Stimulated activated CD4-positive, alpha-beta T cell treated with anti-CD3 and anti-CD28 coated beads, Interleukin-4, amount 100 ng/mL, for 4 hours (primary cell): ENCODE measurements around the gene MSI2.

Experiments
- DNase-seq, 2 experiments: peaks; one replicate each; pipeline ENCODE4 v3.0.0-alpha.2; 2020

The MSI2 gene

GRCh38 chr17:57515662-57516211 lies 259.4 kb downstream of the MSI2 start:
- DNase-seq, result no peak

GRCh38 chr17:57516290-57517230 lies 260.2 kb downstream of the MSI2 start:
- no peak for DNase-seq

- DNase-seq, result no peak
Observed at GRCh38 chr17:57517273-57517631, 260.9 kb downstream of the MSI2 start.

- DNase-seq, result no peak
Observed at GRCh38 chr17:57517632-57518456, 261.5 kb downstream of the MSI2 start.

GRCh38 chr17:57518587-57519581 lies 262.6 kb downstream of the MSI2 start:
- DNase-seq, result no peak

- no peak for DNase-seq
Observed at GRCh38 chr17:57519800-57520199, 263.5 kb downstream of the MSI2 start.

- no peak for DNase-seq
Observed at GRCh38 chr17:57521606-57522005, 265.3 kb downstream of the MSI2 start.

- DNase-seq, result no peak
Observed at GRCh38 chr17:57522042-57523005, 266.0 kb downstream of the MSI2 start.

- DNase-seq, result no peak
Observed at GRCh38 chr17:57523926-57524632, 267.8 kb downstream of the MSI2 start.

- no peak for DNase-seq
Observed at GRCh38 chr17:57524839-57525568, 268.7 kb downstream of the MSI2 start.

GRCh38 chr17:57527221-57528057 lies 271.1 kb downstream of the MSI2 start:
- no peak for DNase-seq

GRCh38 chr17:57528058-57528451 lies 271.7 kb downstream of the MSI2 start:
- no peak for DNase-seq

GRCh38 chr17:57530026-57530425 lies 273.7 kb downstream of the MSI2 start:
- DNase-seq, result no peak

GRCh38 chr17:57530508-57530907 lies 274.2 kb downstream of the MSI2 start:
- DNase-seq, result no peak

- no peak for DNase-seq
Observed at GRCh38 chr17:57531078-57531477, 274.8 kb downstream of the MSI2 start.

- DNase-seq, result no peak
Observed at GRCh38 chr17:57531648-57532504, 275.6 kb downstream of the MSI2 start.

- no peak for DNase-seq
Observed at GRCh38 chr17:57532556-57532955, 276.2 kb downstream of the MSI2 start.

GRCh38 chr17:57532966-57533365 lies 276.6 kb downstream of the MSI2 start:
- DNase-seq, result no peak
